ENCODE data around the gene UQCRH.

UQCRH gene

GRCh38 chr1:46300673-46301405 lies 2.7 kb upstream of the UQCRH start:
- H3K9me3 ChIP-seq (ENCODE audit: insufficient read depth, low read depth, low read length): no peaks in the 10 kb centered on the region
- peak overlapping the region; percentile 52 for H2BK5ac ChIP-seq (ENCODE audit: low read depth, low read length, poor library complexity)
- H3K4ac ChIP-seq (ENCODE audit: low read depth, low read length): peak overlapping the region; percentile 99
- peaks cover 8 to 21% of the 10 kb centered on the region in 2 experiments for H3K4me1 ChIP-seq (ENCODE audit: control insufficient read depth in 1 of 2, insufficient read depth in 2 of 2, low read length in 2 of 2)
- peaks cover 46% of the 10 kb centered on the region for H3K79me2 ChIP-seq (ENCODE audit: control insufficient read depth, insufficient read depth, low read length, poor library complexity)
- H3K36me3 ChIP-seq (ENCODE audit: control insufficient read depth in 1 of 2, insufficient read depth in 2 of 2, low read length in 2 of 2): peaks cover 0 to 10% of the 10 kb centered on the region in 2 experiments
- no peak overlapping the region for H3K18ac ChIP-seq (ENCODE audit: low read length)
- peak overlapping the region; percentile 89 for H3K9ac ChIP-seq (ENCODE audit: low read length)
- H3K23ac ChIP-seq (ENCODE audit: low read length): no peak overlapping the region
- H2BK12ac ChIP-seq (ENCODE audit: low read length): no peak overlapping the region
- H4K12ac ChIP-seq (ENCODE audit: low read depth, low read length): peak overlapping the region; percentile 93
- peak overlapping the region; percentile 69 for H2BK120ac ChIP-seq (ENCODE audit: insufficient read depth, low read length, poor library complexity)
- peak overlapping the region; percentile 61 for H2AFZ ChIP-seq (ENCODE audit: insufficient read depth, low read length, poor library complexity)
- no CpG with 5 or more reads among the region's 6 CpGs for WGBS (ENCODE audit: extremely low coverage, insufficient coverage, insufficient read length)
- peak overlapping the region; percentile 95 for H3K4me3 ChIP-seq (ENCODE audit: low read depth, low read length)
- peak overlapping the region; percentile 66 for H3K4me2 ChIP-seq (ENCODE audit: low read length)
- peak overlapping the region; percentile 88 for H4K91ac ChIP-seq (ENCODE audit: low read depth, low read length)
- peak overlapping the region; percentile 95 for H3K14ac ChIP-seq (ENCODE audit: low read length)
- H3K79me1 ChIP-seq (ENCODE audit: low read length): peaks cover 22% of the 10 kb centered on the region
- H3K27me3 ChIP-seq (ENCODE audit: insufficient read depth, low read length): no peaks in the 10 kb centered on the region
- no peak for DNase-seq
- H2AK5ac ChIP-seq (ENCODE audit: low read length): peak overlapping the region; percentile 91
- peak overlapping the region; percentile 80 for H4K8ac ChIP-seq (ENCODE audit: low read depth, low read length)
- H3K27ac ChIP-seq (ENCODE audit: low read depth, low read length): no peak overlapping the region

- peak overlapping the region; percentile 80 for H4K8ac ChIP-seq (ENCODE audit: low read depth, low read length)
- H3K4me1 ChIP-seq (ENCODE audit: control insufficient read depth in 1 of 2, insufficient read depth in 2 of 2, low read length in 2 of 2): peaks cover 8 to 21% of the 10 kb centered on the region in 2 experiments
- H4K12ac ChIP-seq (ENCODE audit: low read depth, low read length): peak overlapping the region; percentile 93
- H3K23ac ChIP-seq (ENCODE audit: low read length): no peak overlapping the region
- peak overlapping the region; percentile 61 for H2AFZ ChIP-seq (ENCODE audit: insufficient read depth, low read length, poor library complexity)
- DNase-seq: no peak
- peak overlapping the region; percentile 99 for H3K4ac ChIP-seq (ENCODE audit: low read depth, low read length)
- H3K4me3 ChIP-seq (ENCODE audit: low read depth, low read length): peak overlapping the region; percentile 95
- peak overlapping the region; percentile 91 for H2AK5ac ChIP-seq (ENCODE audit: low read length)
- peak overlapping the region; percentile 88 for H4K91ac ChIP-seq (ENCODE audit: low read depth, low read length)
- H3K36me3 ChIP-seq (ENCODE audit: control insufficient read depth in 1 of 2, insufficient read depth in 2 of 2, low read length in 2 of 2): peaks cover 0 to 8% of the 10 kb centered on the region in 2 experiments
- H3K79me1 ChIP-seq (ENCODE audit: low read length): peaks cover 22% of the 10 kb centered on the region
- H3K27ac ChIP-seq (ENCODE audit: low read depth, low read length): peak overlapping the region; percentile 95
- no peak overlapping the region for H2BK12ac ChIP-seq (ENCODE audit: low read length)
- peak overlapping the region; percentile 95 for H3K14ac ChIP-seq (ENCODE audit: low read length)
- peak overlapping the region; percentile 90 for H3K18ac ChIP-seq (ENCODE audit: low read length)
- H3K4me2 ChIP-seq (ENCODE audit: low read length): peak overlapping the region; percentile 66
- H2BK120ac ChIP-seq (ENCODE audit: insufficient read depth, low read length, poor library complexity): peak overlapping the region; percentile 69
- peaks cover 47% of the 10 kb centered on the region for H3K79me2 ChIP-seq (ENCODE audit: control insufficient read depth, insufficient read depth, low read length, poor library complexity)
- peak overlapping the region; percentile 52 for H2BK5ac ChIP-seq (ENCODE audit: low read depth, low read length, poor library complexity)
- no peaks in the 10 kb centered on the region for H3K27me3 ChIP-seq (ENCODE audit: insufficient read depth, low read length)
- peak overlapping the region; percentile 89 for H3K9ac ChIP-seq (ENCODE audit: low read length)
- no peaks in the 10 kb centered on the region for H3K9me3 ChIP-seq (ENCODE audit: insufficient read depth, low read depth, low read length)
- whole genome bisulfite sequencing (ENCODE audit: extremely low coverage, insufficient coverage, insufficient read length): no CpG with 5 or more reads among the region's 17 CpGs
Observed at GRCh38 chr1:46301406-46301807, 2.1 kb upstream of the UQCRH start.

GRCh38 chr1:46301808-46302640 lies 1.5 kb upstream of the UQCRH start:
- peak overlapping the region; percentile 88 for H4K91ac ChIP-seq (ENCODE audit: low read depth, low read length)
- peak overlapping the region; percentile 95 for H3K27ac ChIP-seq (ENCODE audit: low read depth, low read length)
- H2BK12ac ChIP-seq (ENCODE audit: low read length): no peak overlapping the region
- peaks cover 2 to 6% of the 10 kb centered on the region in 2 experiments for H3K36me3 ChIP-seq (ENCODE audit: control insufficient read depth in 1 of 2, insufficient read depth in 2 of 2, low read length in 2 of 2)
- H3K18ac ChIP-seq (ENCODE audit: low read length): peak overlapping the region; percentile 90
- peak overlapping the region; percentile 95 for H3K4me3 ChIP-seq (ENCODE audit: low read depth, low read length)
- peak overlapping the region; percentile 80 for H4K8ac ChIP-seq (ENCODE audit: low read depth, low read length)
- no CpG with 5 or more reads among the region's 79 CpGs for WGBS (ENCODE audit: extremely low coverage, insufficient coverage, insufficient read length)
- DNase-seq: peak; percentile 17 to 42
- peak overlapping the region; percentile 66 for H3K4me2 ChIP-seq (ENCODE audit: low read length)
- H3K4me1 ChIP-seq (ENCODE audit: control insufficient read depth in 1 of 2, insufficient read depth in 2 of 2, low read length in 2 of 2): peaks cover 8 to 23% of the 10 kb centered on the region in 2 experiments
- peak overlapping the region; percentile 38 for H2AFZ ChIP-seq (ENCODE audit: insufficient read depth, low read length, poor library complexity)
- no peak overlapping the region for H3K23ac ChIP-seq (ENCODE audit: low read length)
- H3K79me2 ChIP-seq (ENCODE audit: control insufficient read depth, insufficient read depth, low read length, poor library complexity): peaks cover 49% of the 10 kb centered on the region
- peaks cover 22% of the 10 kb centered on the region for H3K79me1 ChIP-seq (ENCODE audit: low read length)
- peak overlapping the region; percentile 79 for H2BK5ac ChIP-seq (ENCODE audit: low read depth, low read length, poor library complexity)
- peak overlapping the region; percentile 93 for H4K12ac ChIP-seq (ENCODE audit: low read depth, low read length)
- no peaks in the 10 kb centered on the region for H3K27me3 ChIP-seq (ENCODE audit: insufficient read depth, low read length)
- H2AK5ac ChIP-seq (ENCODE audit: low read length): peak overlapping the region; percentile 91
- peak overlapping the region; percentile 95 for H3K14ac ChIP-seq (ENCODE audit: low read length)
- peak overlapping the region; percentile 99 for H3K4ac ChIP-seq (ENCODE audit: low read depth, low read length)
- H2BK120ac ChIP-seq (ENCODE audit: insufficient read depth, low read length, poor library complexity): peak overlapping the region; percentile 69
- H3K9me3 ChIP-seq (ENCODE audit: insufficient read depth, low read depth, low read length): no peaks in the 10 kb centered on the region
- peak overlapping the region; percentile 89 for H3K9ac ChIP-seq (ENCODE audit: low read length)

GRCh38 chr1:46302641-46303037 lies 859 bp upstream of the UQCRH start:
- peak overlapping the region; percentile 66 for H3K4me2 ChIP-seq (ENCODE audit: low read length)
- H3K4me3 ChIP-seq (ENCODE audit: low read depth, low read length): peak overlapping the region; percentile 95
- peak overlapping the region; percentile 69 for H2BK120ac ChIP-seq (ENCODE audit: insufficient read depth, low read length, poor library complexity)
- peaks cover 49% of the 10 kb centered on the region for H3K79me2 ChIP-seq (ENCODE audit: control insufficient read depth, insufficient read depth, low read length, poor library complexity)
- H2BK5ac ChIP-seq (ENCODE audit: low read depth, low read length, poor library complexity): peak overlapping the region; percentile 79
- H4K91ac ChIP-seq (ENCODE audit: low read depth, low read length): peak overlapping the region; percentile 88
- peak overlapping the region; percentile 99 for H3K4ac ChIP-seq (ENCODE audit: low read depth, low read length)
- H3K14ac ChIP-seq (ENCODE audit: low read length): peak overlapping the region; percentile 95
- H4K8ac ChIP-seq (ENCODE audit: low read depth, low read length): peak overlapping the region; percentile 80
- H4K12ac ChIP-seq (ENCODE audit: low read depth, low read length): peak overlapping the region; percentile 93
- H3K27me3 ChIP-seq (ENCODE audit: insufficient read depth, low read length): no peaks in the 10 kb centered on the region
- H2AFZ ChIP-seq (ENCODE audit: insufficient read depth, low read length, poor library complexity): peak overlapping the region; percentile 38
- peak; percentile 19 to 50 for DNase-seq
- WGBS (ENCODE audit: extremely low coverage, insufficient coverage, insufficient read length): no CpG with 5 or more reads among the region's 32 CpGs
- H3K4me1 ChIP-seq (ENCODE audit: control insufficient read depth in 1 of 2, insufficient read depth in 2 of 2, low read length in 2 of 2): peaks cover 8 to 23% of the 10 kb centered on the region in 2 experiments
- peak overlapping the region; percentile 83 for H2AK5ac ChIP-seq (ENCODE audit: low read length)
- peak overlapping the region; percentile 89 for H3K9ac ChIP-seq (ENCODE audit: low read length)
- peaks cover under 1 to 4% of the 10 kb centered on the region in 2 experiments for H3K36me3 ChIP-seq (ENCODE audit: control insufficient read depth in 1 of 2, insufficient read depth in 2 of 2, low read length in 2 of 2)
- H3K79me1 ChIP-seq (ENCODE audit: low read length): peaks cover 22% of the 10 kb centered on the region
- H3K9me3 ChIP-seq (ENCODE audit: insufficient read depth, low read depth, low read length): no peaks in the 10 kb centered on the region
- no peak overlapping the region for H2BK12ac ChIP-seq (ENCODE audit: low read length)
- H3K18ac ChIP-seq (ENCODE audit: low read length): peak overlapping the region; percentile 90
- no peak overlapping the region for H3K23ac ChIP-seq (ENCODE audit: low read length)
- H3K27ac ChIP-seq (ENCODE audit: low read depth, low read length): peak overlapping the region; percentile 95
